NT2/D1 (cell line): Measurements from ENCODE around the gene TMEM170B.

Experiments
- YY1 ChIP-seq: IDR thresholded peaks from 2 replicates; pipeline ENCODE4 v1.6.1; 2011; ENCODE audit not compliant: insufficient read length, insufficient read depth
- ZNF274 ChIP-seq: IDR thresholded peaks from 2 replicates; pipeline ENCODE4 v1.6.1; 2011; ENCODE audit warnings: mild to moderate bottlenecking, low read depth, low read length

DNA sequence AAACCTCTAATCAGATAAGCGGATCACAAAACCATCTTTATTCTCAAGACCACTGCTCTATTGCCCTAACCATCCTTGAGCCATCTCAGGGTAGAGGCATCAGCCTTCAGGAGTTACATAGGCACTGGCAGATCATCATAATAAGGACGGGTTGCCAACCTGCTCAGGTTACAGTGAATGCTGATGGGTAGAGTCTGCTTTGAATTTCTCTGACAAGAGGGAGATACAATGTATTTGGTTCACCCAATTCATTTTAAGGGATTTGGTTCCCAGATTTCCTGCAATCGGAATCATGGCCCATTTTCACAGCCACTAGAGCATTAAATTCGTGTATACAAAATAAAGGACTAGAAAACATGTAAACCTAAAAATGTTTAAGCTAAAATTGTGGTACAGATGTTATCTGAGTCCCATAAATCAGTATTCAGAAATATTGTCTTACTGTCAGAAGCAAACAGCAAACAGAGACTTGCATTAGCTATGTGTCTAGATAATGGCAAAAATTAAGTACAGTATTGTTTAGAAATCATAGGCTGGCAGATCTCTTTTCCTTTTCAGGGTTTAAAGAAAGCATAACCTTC lies 41.9 kb upstream of the TMEM170B start:
- TF ChIP-seq YY1 (no peak), ZNF274 (no peak)
